ENCODE results near the gene CCDC88C.

The CCDC88C gene

GRCh38 chr14:91377700-91378652, 39.6 kb downstream of the CCDC88C start:
- DNase-seq = no peak

- no peak for DNase-seq
Observed at GRCh38 chr14:91376547-91377477, 40.8 kb downstream of the CCDC88C start.

- no peak for DNase-seq
Observed at GRCh38 chr14:91375720-91376452, 41.7 kb downstream of the CCDC88C start.

- DNase-seq = no peak
Observed at GRCh38 chr14:91374879-91375702, 42.5 kb downstream of the CCDC88C start.

- DNase-seq = no peak
Observed at GRCh38 chr14:91374287-91374878, 43.2 kb downstream of the CCDC88C start.

GRCh38 chr14:91373591-91374254, 43.9 kb downstream of the CCDC88C start:
- DNase-seq = peak; percentile 15

GRCh38 chr14:91372671-91373495, 44.7 kb downstream of the CCDC88C start:
- no peak for DNase-seq

GRCh38 chr14:91371990-91372375, 45.6 kb downstream of the CCDC88C start:
- DNase-seq = no peak

- DNase-seq = no peak
Observed at GRCh38 chr14:91371011-91371989, 46.3 kb downstream of the CCDC88C start.

GRCh38 chr14:91369628-91370445, 47.8 kb downstream of the CCDC88C start:
- no peak for DNase-seq

- DNase-seq = no peak
Observed at GRCh38 chr14:91368776-91369416, 48.7 kb downstream of the CCDC88C start.

GRCh38 chr14:91367173-91368171, 50.1 kb downstream of the CCDC88C start:
- DNase-seq = peak; percentile 33

GRCh38 chr14:91366749-91367148, 50.9 kb downstream of the CCDC88C start:
- no peak for DNase-seq

- DNase-seq = no peak
Observed at GRCh38 chr14:91365552-91365951, 52.1 kb downstream of the CCDC88C start.

- no peak for DNase-seq
Observed at GRCh38 chr14:91364524-91365270, 52.9 kb downstream of the CCDC88C start.

Data from fibroblast of skin of back (primary cell).